ENCODE measurements around the gene GVQW3.

GRCh38 chr11:76337469-76337868 is 43.7 kb upstream of the GVQW3 start:
- TF ChIP-seq EP300 (IDR thresholded peaks at IDR 0.05) (no peak), POLR2A (IDR thresholded peaks at IDR 0.05) (no peak)
- TF ChIP-seq, protein P1, sequence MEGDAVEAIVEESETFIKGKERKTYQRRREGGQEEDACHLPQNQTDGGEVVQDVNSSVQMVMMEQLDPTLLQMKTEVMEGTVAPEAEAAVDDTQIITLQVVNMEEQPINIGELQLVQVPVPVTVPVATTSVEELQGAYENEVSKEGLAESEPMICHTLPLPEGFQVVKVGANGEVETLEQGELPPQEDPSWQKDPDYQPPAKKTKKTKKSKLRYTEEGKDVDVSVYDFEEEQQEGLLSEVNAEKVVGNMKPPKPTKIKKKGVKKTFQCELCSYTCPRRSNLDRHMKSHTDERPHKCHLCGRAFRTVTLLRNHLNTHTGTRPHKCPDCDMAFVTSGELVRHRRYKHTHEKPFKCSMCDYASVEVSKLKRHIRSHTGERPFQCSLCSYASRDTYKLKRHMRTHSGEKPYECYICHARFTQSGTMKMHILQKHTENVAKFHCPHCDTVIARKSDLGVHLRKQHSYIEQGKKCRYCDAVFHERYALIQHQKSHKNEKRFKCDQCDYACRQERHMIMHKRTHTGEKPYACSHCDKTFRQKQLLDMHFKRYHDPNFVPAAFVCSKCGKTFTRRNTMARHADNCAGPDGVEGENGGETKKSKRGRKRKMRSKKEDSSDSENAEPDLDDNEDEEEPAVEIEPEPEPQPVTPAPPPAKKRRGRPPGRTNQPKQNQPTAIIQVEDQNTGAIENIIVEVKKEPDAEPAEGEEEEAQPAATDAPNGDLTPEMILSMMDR (IDR thresholded peaks at IDR 0.05): no peak

Measured in ovary (tissue), 3 donors.